Left renal pelvis (tissue), 4 donors: ENCODE results near the gene ARL13B. TPM values are rescaled to one million over a fixed set of nuclear protein-coding genes. Genes with fewer than 3 reads are reported as not detected.
A peak's percentile ranks its signal among the peaks of the same experiment; 100 is the strongest.
"Not testable (repeated sequence)": the region's sequence is repeated elsewhere in the genome, so short reads cannot be mapped to it uniquely, and the experiment has no call there.

ENCODE experiments used
- DNase-seq, 4 donors: peaks; one replicate each; pipeline ENCODE4 v3.0.0-alpha.2; 2013; ENCODE audit warnings: low read depth in 4 of 4, low spot score in 3 of 4
- polyA plus RNA-seq, 4 donors: library from polyadenylated mRNA; unstranded; fragments of 120-200 nt; gene quantifications; one replicate each; pipeline ENCODE4 v1.2.1, GENCODE V29; 2013; ENCODE audit not compliant: insufficient read length in 4 of 4

ARL13B gene
- polyA plus RNA-seq, 4 donors, result 16.7 to 23.5 (median 20.5) TPM

GRCh38 chr3:94050546-94050945 lies 70.6 kb downstream of the ARL13B start:
- DNase-seq, result no peak

DNA sequence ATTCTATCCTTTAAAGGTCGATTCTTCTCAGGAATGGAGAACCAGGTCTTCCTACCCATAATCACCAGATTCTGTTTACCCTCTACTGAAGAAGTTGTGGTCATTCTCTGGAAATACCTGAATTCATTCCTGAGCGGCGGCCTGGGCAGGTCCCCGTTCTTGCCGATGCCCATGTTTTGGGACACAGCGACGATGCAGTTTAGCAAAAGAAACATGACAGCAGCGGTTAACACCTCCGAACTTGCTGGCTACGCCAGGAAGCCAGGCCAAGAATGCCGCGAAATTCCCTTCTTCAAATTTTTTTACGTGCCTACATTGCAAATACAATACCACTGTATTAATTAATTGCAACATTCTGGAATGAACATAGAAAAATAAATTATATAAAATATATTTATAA lies 81.3 kb downstream of the ARL13B start:
- DNase-seq, result no peak

DNA sequence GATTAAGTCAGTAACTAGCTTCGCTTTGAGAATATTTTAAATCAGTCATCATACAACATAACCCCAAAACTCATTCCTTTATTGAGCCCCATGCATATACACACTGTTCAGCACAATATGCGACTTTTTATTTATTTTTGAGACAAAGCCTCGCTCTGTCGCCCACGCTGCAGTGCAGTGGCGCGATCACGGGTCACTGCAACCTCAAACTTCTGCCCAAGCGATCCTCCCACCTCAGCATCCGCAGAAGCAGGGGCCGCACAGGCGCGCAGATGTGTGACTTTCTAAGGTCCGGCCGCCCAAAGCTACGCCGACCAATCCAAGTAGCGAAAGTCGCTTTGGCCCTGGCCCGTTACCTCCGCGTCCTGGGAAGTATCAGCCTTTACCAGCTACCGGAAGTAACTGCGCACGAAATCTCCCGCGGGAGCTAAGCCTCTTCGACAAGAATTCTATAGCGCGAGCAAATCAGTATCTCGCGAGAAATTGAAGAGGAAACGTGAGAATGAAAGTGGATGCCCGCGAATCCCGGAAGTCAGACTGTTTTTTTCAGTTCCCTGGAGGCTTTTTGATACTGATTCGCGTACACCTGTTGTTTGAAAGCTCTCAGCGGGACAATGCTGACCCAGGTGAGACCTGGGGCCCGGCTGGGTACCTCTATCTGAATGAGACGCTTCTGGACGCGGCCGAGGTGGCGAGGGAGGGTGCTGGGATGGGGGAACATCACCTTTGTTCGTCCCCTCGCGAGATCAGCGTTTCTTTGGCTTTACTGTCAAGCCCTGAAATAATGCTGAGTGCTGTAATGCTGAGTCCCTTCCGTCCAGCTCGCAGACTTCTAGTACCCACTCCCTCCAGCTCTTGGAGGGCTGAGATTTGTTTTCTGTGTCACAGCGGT lies 82.8 kb downstream of the ARL13B start, which contains the start of the genes DHFR2 and NSUN3:
DHFR2 (minus strand) TSS at position 404 of the 892 bp plus-strand sequence. CDS start 1,405 bp downstream, outside the sequence.
NSUN3 (plus strand) TSS at position 549 of the 892 bp plus-strand sequence; CDS start at position 615, 66 bp downstream.
- DNase-seq, result peak; percentile 88 to 96 (median 94)

- no peak for DNase-seq
Measured at GRCh38 chr3:94063496-94064119, 83.7 kb downstream of the ARL13B start.

GRCh38 chr3:94064243-94064860 lies 84.4 kb downstream of the ARL13B start:
- DNase-seq, result no peak

DNA sequence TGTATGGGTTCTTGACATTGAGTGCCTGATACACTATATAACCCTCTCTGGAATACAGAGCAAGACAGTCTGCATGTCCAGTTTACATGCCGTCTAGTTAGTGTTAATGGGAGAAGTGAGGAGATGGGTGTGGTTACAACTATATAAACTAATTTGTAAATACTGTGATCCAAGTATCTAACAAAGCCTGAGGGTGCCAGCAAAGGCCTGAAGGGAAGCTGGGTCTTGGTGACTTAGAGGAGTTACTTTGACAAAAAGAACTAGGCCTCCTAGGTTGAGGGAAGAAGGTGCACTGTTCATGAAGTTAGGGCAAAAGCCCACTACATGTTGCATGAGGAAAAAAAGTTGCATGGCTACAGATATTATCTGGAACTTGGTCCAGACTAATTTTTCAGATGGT lies 85.2 kb downstream of the ARL13B start:
- no peak for DNase-seq

GRCh38 chr3:94065819-94066480 lies 86.0 kb downstream of the ARL13B start:
- DNase-seq, result no peak

DNA sequence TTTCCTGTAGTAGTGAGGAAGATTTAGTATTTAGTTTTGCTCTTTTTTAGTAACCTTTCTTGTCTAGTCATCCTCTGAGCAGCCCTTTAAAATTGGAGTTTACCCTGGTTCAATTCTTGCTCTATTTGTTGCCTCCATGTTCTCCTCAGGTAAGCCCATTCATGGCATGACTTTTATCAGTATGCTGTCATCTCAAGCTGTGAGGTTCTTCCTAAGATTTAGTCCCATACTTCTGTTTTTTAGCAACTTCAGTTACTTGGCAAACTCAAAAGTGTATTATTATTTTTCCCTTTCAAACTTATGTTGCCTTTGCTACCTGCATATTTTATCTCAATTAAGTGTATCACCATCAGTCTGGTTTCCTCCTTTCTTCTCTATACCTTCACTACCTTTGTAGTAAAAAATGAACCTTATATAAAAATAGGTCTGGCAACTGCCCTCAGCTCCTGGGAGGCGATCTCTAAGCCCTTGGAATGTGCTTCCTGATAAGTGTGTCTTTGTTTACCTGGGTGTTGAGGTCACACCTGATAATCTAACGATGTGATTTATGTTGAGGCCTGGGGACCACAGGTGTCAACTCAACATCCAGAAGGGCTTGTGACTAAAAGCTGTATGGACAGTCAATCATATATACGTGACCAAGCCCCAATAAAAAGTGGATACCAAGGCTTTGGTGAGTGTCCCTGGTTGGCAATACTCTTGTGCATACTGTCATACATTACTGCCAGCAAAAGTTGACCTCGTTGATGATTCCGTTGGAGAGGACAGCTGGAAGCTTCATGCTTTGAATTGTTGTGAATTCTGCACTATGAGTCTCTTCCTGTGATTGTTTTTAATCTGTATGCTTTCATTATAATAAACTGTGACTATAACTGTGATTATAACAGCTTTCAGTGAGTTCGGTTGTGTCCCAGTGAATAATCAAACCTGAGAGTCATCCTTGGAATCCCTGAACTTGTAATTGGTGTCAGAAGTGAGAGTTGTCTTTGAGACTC lies 86.8 kb downstream of the ARL13B start:
- DNase-seq, result no peak

DNA sequence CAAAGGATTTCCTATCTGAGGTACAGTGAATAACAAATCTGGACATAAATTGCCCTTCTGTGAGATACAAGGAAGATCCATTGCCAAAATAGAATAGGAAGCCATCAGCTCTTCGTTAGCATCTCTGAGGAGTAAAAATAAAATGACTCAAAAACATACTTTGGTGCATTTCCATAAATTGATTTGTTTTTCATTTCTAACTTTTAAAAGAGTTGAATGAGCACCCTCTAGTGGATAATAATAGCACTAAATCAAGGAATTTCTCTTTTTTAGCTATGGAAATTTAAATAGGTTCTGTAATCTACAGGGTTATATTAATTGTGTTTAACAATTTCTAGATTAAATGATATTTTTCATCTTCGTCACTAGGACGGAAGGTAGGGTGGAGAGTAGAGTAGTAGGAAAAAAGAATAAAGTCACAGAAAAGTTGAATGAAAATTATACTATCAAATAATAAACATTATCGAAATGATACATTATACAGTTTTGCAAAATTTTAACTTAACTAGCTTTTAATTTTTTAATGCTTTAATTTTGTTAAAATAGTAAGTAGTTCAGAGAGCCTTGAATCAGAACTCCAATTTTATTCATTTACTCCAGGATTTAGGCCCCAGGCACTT lies 89.3 kb downstream of the ARL13B start:
- no peak for DNase-seq

- no peak for DNase-seq
Measured at GRCh38 chr3:94070341-94070911, 90.5 kb downstream of the ARL13B start.

DNA sequence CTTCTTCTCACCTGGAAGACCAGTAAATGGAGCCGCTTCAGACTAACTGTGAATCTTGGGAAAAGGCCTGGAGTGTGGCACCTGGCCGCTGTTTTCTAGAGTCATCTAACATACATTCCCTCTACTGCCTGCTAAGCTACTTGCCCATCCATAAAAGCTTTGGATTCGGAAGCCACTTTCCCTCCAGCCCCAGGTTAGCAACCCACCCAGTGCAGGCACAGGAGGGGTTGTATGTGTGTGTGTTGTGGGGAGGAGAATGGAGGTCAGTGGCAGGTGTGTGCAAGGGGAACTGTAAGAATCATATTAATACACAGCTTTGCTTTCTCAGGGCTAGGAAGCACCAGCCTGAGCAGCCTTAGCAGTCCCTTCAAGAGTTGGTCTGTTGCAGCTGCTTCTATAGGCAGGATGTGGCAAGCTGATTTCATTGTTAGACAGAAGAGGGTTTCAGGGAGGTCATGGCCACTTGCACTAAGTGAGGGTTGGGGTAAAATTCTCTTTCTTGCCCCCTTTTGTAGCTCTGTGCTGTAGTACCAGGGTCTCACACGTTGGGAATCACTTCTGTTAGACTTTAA lies 91.8 kb downstream of the ARL13B start:
- DNase-seq, result no peak

DNA sequence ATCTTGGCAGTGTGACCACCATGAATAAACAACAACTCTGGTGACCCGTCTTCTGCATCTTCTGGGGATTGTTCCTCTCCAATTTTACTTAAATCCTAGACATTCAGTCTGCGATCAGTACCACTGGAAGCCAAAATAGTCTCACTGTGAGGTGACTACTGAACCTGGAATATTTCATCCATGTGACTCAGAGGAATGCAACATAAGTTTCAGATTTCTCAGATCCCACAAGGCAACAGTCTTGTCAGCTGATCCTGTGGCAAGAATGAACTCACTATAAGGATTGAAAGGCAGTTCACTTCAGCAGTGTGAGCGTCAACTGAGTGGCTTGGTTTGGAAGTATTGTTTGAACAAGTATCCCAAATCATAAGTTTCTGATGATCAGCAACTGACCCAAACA lies 96.1 kb downstream of the ARL13B start:
- no peak for DNase-seq

DNA sequence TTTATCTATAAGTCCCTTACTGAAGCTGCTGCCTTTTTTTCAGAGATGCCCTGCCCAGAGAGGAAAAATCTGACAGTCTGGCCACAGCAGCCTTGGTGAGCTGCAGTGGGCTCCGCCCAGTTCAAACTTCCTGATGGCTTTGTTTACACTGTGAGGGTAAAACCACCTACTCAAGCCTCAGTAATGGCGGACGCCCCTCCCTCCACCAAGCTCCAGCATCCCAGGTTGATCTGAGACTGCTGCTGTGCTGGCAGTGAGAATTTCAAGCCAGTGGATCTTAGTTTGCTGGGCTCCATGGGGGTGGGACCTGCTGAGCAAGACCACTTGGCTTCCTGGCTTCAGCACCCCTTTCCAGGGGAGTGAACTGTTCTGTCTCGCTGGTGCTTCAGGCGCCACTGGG lies 100.6 kb downstream of the ARL13B start:
- DNase-seq, result not testable (repeated sequence)

GRCh38 chr3:94081884-94082283 lies 101.9 kb downstream of the ARL13B start:
- no peak for DNase-seq

DNA sequence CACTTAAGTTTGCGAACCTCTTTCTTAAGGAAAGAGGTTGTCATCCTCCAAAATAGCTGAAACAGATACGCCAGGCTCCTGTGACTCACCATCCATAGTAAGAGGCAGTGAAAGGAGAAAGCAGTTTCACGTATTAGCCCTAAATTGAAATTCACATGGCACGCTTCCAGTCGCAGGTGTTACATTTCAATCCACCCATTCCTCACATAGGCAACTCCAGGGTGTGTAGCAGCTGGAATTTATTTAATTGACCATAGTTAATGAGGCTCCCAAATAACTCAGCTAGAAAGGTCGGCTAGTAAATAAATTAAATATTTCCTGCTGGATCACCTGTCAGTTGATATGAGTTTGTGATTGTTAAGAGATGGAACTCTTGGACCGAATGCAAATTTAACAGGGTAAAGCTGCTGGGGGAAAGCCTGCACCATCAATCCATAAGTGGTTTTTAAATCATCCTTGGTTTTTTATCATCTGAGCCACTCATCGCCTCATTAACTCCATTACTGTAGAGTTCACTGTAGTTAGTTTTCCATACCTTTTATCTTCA lies 102.5 kb downstream of the ARL13B start:
- no peak for DNase-seq

GRCh38 chr3:94083261-94083660 lies 103.3 kb downstream of the ARL13B start:
- DNase-seq, result no peak

DNA sequence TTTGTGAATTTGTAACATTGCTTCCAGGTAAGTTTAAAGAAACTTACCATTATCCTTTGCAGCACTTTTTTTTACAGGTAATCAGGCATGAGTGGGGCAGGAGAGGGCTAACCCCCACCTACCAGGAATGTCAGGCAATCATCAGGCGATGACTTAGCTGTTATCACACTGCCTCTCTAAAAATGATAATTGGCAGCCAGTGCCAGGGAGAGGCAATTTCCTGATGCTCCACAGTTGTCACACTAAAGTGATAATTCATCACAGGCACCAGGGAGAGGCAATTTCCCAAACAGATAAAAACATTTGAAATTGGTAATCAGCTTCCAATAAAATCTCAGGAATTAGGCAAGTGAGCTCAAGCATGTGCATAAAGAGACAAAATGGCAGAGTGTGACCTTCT lies 109.2 kb downstream of the ARL13B start:
- DNase-seq, result no peak

GRCh38 chr3:94092086-94092485 lies 112.1 kb downstream of the ARL13B start:
- DNase-seq, result no peak
